GM23248 (cell line): Measurements from ENCODE around the gene JMJD1C. TPM values are rescaled to one million over a fixed set of nuclear protein-coding genes. Genes with fewer than 3 reads are reported as not detected.
A peak's percentile ranks its signal among the peaks of the same experiment; 100 is the strongest.

ENCODE experiments used
- DNase-seq: peaks from one replicate; pipeline ENCODE4 v3.0.0-alpha.2; 2015
- H2AFZ ChIP-seq: fragments of 200-600 bp; sonication (generic); 2 replicates; pipeline ENCODE4 v1.6.1; 2016; ENCODE audit warnings: antibody characterized with exemption
- H3F3A ChIP-seq: fragments of 200-600 bp; sonication (generic); 2 replicates; pipeline ENCODE4 v1.6.1; 2016; ENCODE audit warnings: mild to moderate bottlenecking, antibody characterized with exemption, mixed run types; ENCODE audit not compliant: insufficient read depth
- H3K27ac ChIP-seq: fragments of 200-600 bp; sonication (generic); 2 replicates; pipeline ENCODE4 v1.5.1; 2016; ENCODE audit warnings: mild to moderate bottlenecking
- H3K27me3 ChIP-seq: fragments of 200-600 bp; sonication (generic); replicated peaks from 2 replicates; pipeline ENCODE4 v1.6.1; 2016; ENCODE audit warnings: mild to moderate bottlenecking; ENCODE audit not compliant: insufficient read depth
- H3K36me3 ChIP-seq: fragments of 200-600 bp; sonication (generic); 2 replicates; pipeline ENCODE4 v1.6.1; 2016; ENCODE audit warnings: low read depth, mild to moderate bottlenecking
- H3K4me1 ChIP-seq: fragments of 200-600 bp; sonication (generic); 2 replicates; pipeline ENCODE4 v1.6.1; 2016; ENCODE audit warnings: mild to moderate bottlenecking; ENCODE audit not compliant: insufficient read depth
- H3K4me2 ChIP-seq: fragments of 200-600 bp; sonication (generic); one replicate; pipeline ENCODE4 v1.6.1; 2016; ENCODE audit warnings: mild to moderate bottlenecking; ENCODE audit not compliant: unreplicated experiment
- H3K4me3 ChIP-seq: fragments of 200-600 bp; sonication (generic); 2 replicates; pipeline ENCODE4 v1.5.1; 2016; ENCODE audit warnings: mild to moderate bottlenecking
- H3K79me2 ChIP-seq: fragments of 200-600 bp; sonication (generic); 2 replicates; pipeline ENCODE4 v1.6.1; 2016; ENCODE audit warnings: mild to moderate bottlenecking; ENCODE audit not compliant: insufficient read depth
- H3K9ac ChIP-seq: fragments of 200-600 bp; sonication (generic); 2 replicates; pipeline ENCODE4 v1.6.1; 2016; ENCODE audit warnings: mild to moderate bottlenecking
- H3K9me2 ChIP-seq: fragments of 200-600 bp; sonication (generic); 2 replicates; pipeline ENCODE4 v1.6.1; 2016; ENCODE audit warnings: mixed run types, mild to moderate bottlenecking, moderate library complexity; ENCODE audit not compliant: insufficient read depth
- H3K9me3 ChIP-seq: fragments of 200-600 bp; sonication (generic); one replicate; pipeline ENCODE4 v1.6.1; 2017; ENCODE audit warnings: low read depth
- H4K20me1 ChIP-seq: fragments of 200-600 bp; sonication (generic); 2 replicates; pipeline ENCODE4 v1.6.0; 2016; ENCODE audit not compliant: insufficient read depth
- EZH2 ChIP-seq: fragments of 200-600 bp; sonication (generic); IDR thresholded peaks from 2 replicates; pipeline ENCODE4 v1.6.1; 2018; ENCODE audit warnings: antibody characterized with exemption, mild to moderate bottlenecking; ENCODE audit not compliant: insufficient read depth, poor library complexity, severe bottlenecking
- EZH2phosphoT487 ChIP-seq: fragments of 200-600 bp; sonication (generic); IDR thresholded peaks from 2 replicates; pipeline ENCODE4 v1.6.1; 2018; ENCODE audit warnings: antibody characterized with exemption, moderate library complexity, mild to moderate bottlenecking, low read depth; ENCODE audit not compliant: insufficient read depth
- WGBS, 2 experiments: methylation state at CpG; one replicate each; pipeline ENCODE4 v1.1.6; 2015 to 2017; ENCODE audit warnings: low lambda C conversion rate in 2 of 2, low coverage in 1 of 2; ENCODE audit errors: missing lambda C conversion rate in 2 of 2; 5-methylcytosine and 5-hydroxymethylcytosine counted together
- in situ Hi-C: fragments of 300-500 bp; cut with MboI; formaldehyde crosslinking; loops from 2 replicates; pipeline ENCODE4 v1.15.0; 2020
- polyA plus RNA-seq: library from polyadenylated mRNA; unstranded; fragments of >200 nt; fragmentation: Nextera tagmentation; extraction: Ambion mirVana; gene quantifications from 2 replicates; pipeline ENCODE4 v1.2.1, GENCODE V29; 2016
- total RNA-seq: library from RNA; depleted of rRNA; stranded (reverse); fragments of >200 nt; shearing (Covaris generic); gene quantifications from 2 replicates; pipeline ENCODE4 v1.2.3, GENCODE V29; 2014

JMJD1C gene
- total and polyA plus RNA-seq, 2 experiments from 2014 or later: 34.6 to 74.3 TPM

- in situ Hi-C loops: loop anchor here (25.0 kb wide), 1 partner anchor 403 kb away; no protein-coding TSS in a partner anchor
- no peak overlapping the region for H3K9ac ChIP-seq
Observed at GRCh38 chr10:63209705-63210104, 256.1 kb downstream of the JMJD1C start.

GRCh38 chr10:63208986-63209385, 256.8 kb downstream of the JMJD1C start:
- Histone ChIP-seq H3K27ac (0 out of 2 replicates have a peak overlapping the region, but pooled peaks have one; percentile 2), H3K36me3 (peaks cover 37% of the 10 kb centered on the region; the same call in 1 of the 2 replicates), H3K9ac (no peak overlapping the region), H3K79me2 (peaks cover 90% of the 10 kb centered on the region), H4K20me1 (peaks cover 13% of the 10 kb centered on the region; the same call in 1 of the 2 replicates), H3K4me3 (no peak overlapping the region), H3K27me3 (no peaks in the 10 kb centered on the region), H3K9me3 (no peaks in the 10 kb centered on the region), H2AFZ (no peak overlapping the region), H3K9me2 (no peaks in the 10 kb centered on the region), H3F3A (peaks cover 32% of the 10 kb centered on the region), H3K4me1 (peaks cover 38% of the 10 kb centered on the region), H3K4me2 (peak overlapping the region; percentile 1)
- TF ChIP-seq EZH2 (no peak), EZH2phosphoT487 (no peak)
- DNase-seq: peak; percentile 57
- WGBS, 2 experiments: 62 to 68% methylated on average over 2 of the region's 2 CpGs
- in situ Hi-C loops: loop anchor here (25.0 kb wide), 1 partner anchor 403 kb away; no protein-coding TSS in a partner anchor

More at GRCh38 chr10:63209705-63210104, 256.1 kb downstream of the JMJD1C start:
- Histone ChIP-seq H3K4me3 (no peak overlapping the region), H2AFZ (no peak overlapping the region), H3K4me2 (peak overlapping the region; percentile 1), H4K20me1 (peaks cover 13% of the 10 kb centered on the region; the same call in 1 of the 2 replicates), H3K27me3 (no peaks in the 10 kb centered on the region), H3K36me3 (peaks cover 37% of the 10 kb centered on the region), H3K9me2 (no peaks in the 10 kb centered on the region), H3K79me2 (peaks cover 88% of the 10 kb centered on the region), H3K9me3 (no peaks in the 10 kb centered on the region), H3K4me1 (peaks cover 45% of the 10 kb centered on the region), H3K27ac (0 out of 2 replicates have a peak overlapping the region, but pooled peaks have one; percentile 2), H3F3A (peaks cover 39% of the 10 kb centered on the region)
- TF ChIP-seq EZH2 (no peak), EZH2phosphoT487 (no peak)
- peak; percentile 46 for DNase-seq
- WGBS, 2 experiments: 47 to 57% methylated on average over 2 of the region's 2 CpGs

GRCh38 chr10:63206997-63207811, 258.6 kb downstream of the JMJD1C start:
- Histone ChIP-seq H3K9me3 (no peaks in the 10 kb centered on the region), H3K4me3 (peak overlapping the region; percentile 25), H3K9me2 (no peaks in the 10 kb centered on the region), H3K4me2 (peak overlapping the region; percentile 76), H3K9ac (peak overlapping the region; percentile 23; the same call in 1 of the 2 replicates), H3K79me2 (peaks cover 92% of the 10 kb centered on the region), H4K20me1 (peaks cover 13% of the 10 kb centered on the region; the same call in 1 of the 2 replicates), H2AFZ (no peak overlapping the region), H3F3A (peaks cover 27% of the 10 kb centered on the region), H3K4me1 (peaks cover 38% of the 10 kb centered on the region), H3K27me3 (no peaks in the 10 kb centered on the region), H3K27ac (peak overlapping the region; percentile 69), H3K36me3 (peaks cover 33% of the 10 kb centered on the region; the same call in 1 of the 2 replicates)
- TF ChIP-seq EZH2 (no peak), EZH2phosphoT487 (no peak)
- in situ Hi-C loops: loop anchor here (25.0 kb wide), 1 partner anchor 405 kb away; no protein-coding TSS in a partner anchor
- DNase-seq: peak; percentile 90
- 21 to 22% methylated on average over 7 of the region's 7 CpGs for WGBS, 2 experiments

- Histone ChIP-seq H3K36me3 (peaks cover 28% of the 10 kb centered on the region; the same call in 1 of the 2 replicates), H4K20me1 (peaks cover 13% of the 10 kb centered on the region; the same call in 1 of the 2 replicates), H3K9me3 (no peaks in the 10 kb centered on the region), H3K27me3 (no peaks in the 10 kb centered on the region), H3K4me1 (peaks cover 38% of the 10 kb centered on the region), H2AFZ (no peak overlapping the region), H3K79me2 (peaks cover 92% of the 10 kb centered on the region), H3K9ac (no peak overlapping the region; the same call in 1 of the 2 replicates), H3F3A (peaks cover 27% of the 10 kb centered on the region), H3K4me2 (peak overlapping the region; percentile 76), H3K9me2 (no peaks in the 10 kb centered on the region), H3K4me3 (peak overlapping the region; percentile 25; the same call in 1 of the 2 replicates), H3K27ac (peak overlapping the region; percentile 69)
- in situ Hi-C loops: loop anchor here (25.0 kb wide), 1 partner anchor 406 kb away; no protein-coding TSS in a partner anchor
- TF ChIP-seq EZH2phosphoT487: no peak
- no peak for TF ChIP-seq EZH2
- no peak for DNase-seq
Observed at GRCh38 chr10:63206576-63206975, 259.2 kb downstream of the JMJD1C start.
